ENCODE measurements around the gene NDUFB7. TPM values are rescaled to one million over a fixed set of nuclear protein-coding genes. Genes with fewer than 3 reads are reported as not detected.

NDUFB7 gene
- polyA plus RNA-seq, 6 donors from 2014 or later: 141 to 216 (median 170) TPM

- H3K9me3 Mint-ChIP-seq: peaks cover 0 to 5% (median 0%) of the 10 kb centered on the region in 7 donors
- no peak for ATAC-seq (ENCODE audit: low read depth in 2 of 2)
- peaks cover 10 to 15% of the 10 kb centered on the region in 2 donors for H3K36me3 Mint-ChIP-seq
- DNase-seq: no peak
- peak overlapping the region; percentile 58 to 99 (median 94) for H3K27ac Mint-ChIP-seq
- H3K4me1 Mint-ChIP-seq: peaks cover 40 to 70% (median 56%) of the 10 kb centered on the region in 3 donors
- H3K4me3 Mint-ChIP-seq: peak overlapping the region; percentile 43 to 96 (median 83)
- no peaks in the 10 kb centered on the region for H3K27me3 Mint-ChIP-seq
Observed at GRCh38 chr19:14519860-14520407, 51.9 kb downstream of the NDUFB7 start.

- Mint-ChIP-seq H3K4me1 (peaks cover 46 to 74% (median 62%) of the 10 kb centered on the region in 3 donors), H3K9me3 (peaks cover 0 to 5% (median 0%) of the 10 kb centered on the region in 7 donors)
Observed at GRCh38 chr19:14519245-14519859, 52.5 kb downstream of the NDUFB7 start.

GRCh38 chr19:14517840-14518505 lies 53.9 kb downstream of the NDUFB7 start, which contains the start of gene DNAJB1:
Gene DNAJB1, minus strand, starts transcription at chr19:14518397. Its CDS starts 48 bp downstream, at chr19:14518349.
- Mint-ChIP-seq H3K27me3 (no peaks in the 10 kb centered on the region), H3K4me1 (peaks cover 43 to 71% (median 63%) of the 10 kb centered on the region in 3 donors)

More at GRCh38 chr19:14519245-14519859, 52.5 kb downstream of the NDUFB7 start:
- H3K36me3 Mint-ChIP-seq: peaks cover 14 to 20% of the 10 kb centered on the region in 2 donors
- DNase-seq (no peak), ATAC-seq (ENCODE audit: low read depth in 2 of 2) (no peak)
- peak overlapping the region; percentile 81 to 96 (median 91) for H3K4me3 Mint-ChIP-seq
- H3K27me3 Mint-ChIP-seq: no peaks in the 10 kb centered on the region
- peak overlapping the region; percentile 92 to 99 (median 97) for H3K27ac Mint-ChIP-seq

GRCh38 chr19:14517446-14517839 lies 54.4 kb downstream of the NDUFB7 start:
- peaks cover 14 to 20% of the 10 kb centered on the region in 2 donors for H3K36me3 Mint-ChIP-seq
- no peak for DNase-seq
- peaks cover 37 to 65% (median 58%) of the 10 kb centered on the region in 3 donors for H3K4me1 Mint-ChIP-seq
- ATAC-seq (ENCODE audit: low read depth in 2 of 2): no peak
- no peaks in the 10 kb centered on the region for H3K27me3 Mint-ChIP-seq
- H3K9me3 Mint-ChIP-seq: peaks cover 0 to 2% (median 0%) of the 10 kb centered on the region in 7 donors
- H3K4me3 Mint-ChIP-seq: peak overlapping the region; percentile 85 to 98 (median 94)
- peak overlapping the region in 5 of 6 donors; percentile 81 to 93 (median 86) for H3K27ac Mint-ChIP-seq

More at GRCh38 chr19:14517840-14518505, 53.9 kb downstream of the NDUFB7 start, which contains the start of gene DNAJB1:
- peaks cover 0 to 5% (median 0%) of the 10 kb centered on the region in 7 donors for H3K9me3 Mint-ChIP-seq
- H3K27ac Mint-ChIP-seq: peak within 1 kb of the TSS; percentile 92 to 99 (median 98)
- peak within 1 kb of the TSS; percentile 90 to 98 (median 94) for H3K4me3 Mint-ChIP-seq
- peak; percentile 70 to 71 for ATAC-seq (ENCODE audit: low read depth in 2 of 2)
- DNase-seq: peak; percentile 75
- H3K36me3 Mint-ChIP-seq: peaks cover 14 to 20% of the 10 kb centered on the region in 2 donors

- H3K4me3 Mint-ChIP-seq: peak overlapping the region; percentile 85 to 97 (median 92)
- peaks cover 34 to 60% (median 52%) of the 10 kb centered on the region in 3 donors for H3K4me1 Mint-ChIP-seq
- no peak for ATAC-seq (ENCODE audit: low read depth in 2 of 2)
- no peaks in the 10 kb centered on the region for H3K27me3 Mint-ChIP-seq
- peak overlapping the region in 5 of 6 donors; percentile 81 to 93 (median 86) for H3K27ac Mint-ChIP-seq
- peaks cover 14 to 20% of the 10 kb centered on the region in 2 donors for H3K36me3 Mint-ChIP-seq
- H3K9me3 Mint-ChIP-seq: peaks cover 0 to 2% (median 0%) of the 10 kb centered on the region in 7 donors
- no peak for DNase-seq
Observed at GRCh38 chr19:14516746-14517438, 55.0 kb downstream of the NDUFB7 start.

Other genes starting within 250 kb of the NDUFB7 start
- gene ADGRE5, start 190.6 kb downstream of the NDUFB7 start, polyA plus RNA-seq (ENCODE audit: low read depth in 6 of 6): 10 to 100 TPM; 17.8 to 41.1 (median 31.9) TPM
- gene DDX39A, start 152.7 kb downstream of the NDUFB7 start, polyA plus RNA-seq (ENCODE audit: low read depth in 6 of 6): 100 to 1,000 TPM; 110 to 169 (median 132) TPM
- 10 to 100 TPM; 37.1 to 67.9 (median 48.0) TPM for gene PKN1, start 138.8 kb downstream of the NDUFB7 start, polyA plus RNA-seq (ENCODE audit: low read depth in 6 of 6)
- not detected for gene PTGER1, start 96.7 kb downstream of the NDUFB7 start, polyA plus RNA-seq (ENCODE audit: low read depth in 6 of 6)
- gene GIPC1, start 75.9 kb downstream of the NDUFB7 start, polyA plus RNA-seq (ENCODE audit: low read depth in 6 of 6): 10 to 100 TPM in 1 of 6 donors, 1 to 10 TPM in 5; 6.9 to 10.3 (median 7.5) TPM
- 100 to 1,000 TPM in 2 of 6 donors, 10 to 100 TPM in 4; 73.1 to 113 (median 75.9) TPM for gene DNAJB1, start 53.7 kb downstream of the NDUFB7 start, polyA plus RNA-seq (ENCODE audit: low read depth in 6 of 6)
- gene TECR, start 42.5 kb downstream of the NDUFB7 start, polyA plus RNA-seq (ENCODE audit: low read depth in 6 of 6): 100 to 1,000 TPM in 5 of 6 donors, 10 to 100 TPM in 1; 95.6 to 169 (median 116) TPM
- 100 to 1,000 TPM in 1 of 6 donors, 10 to 100 TPM in 5; 71.6 to 127 (median 93.6) TPM for gene CLEC17A, start 11.0 kb upstream of the NDUFB7 start, polyA plus RNA-seq (ENCODE audit: low read depth in 6 of 6)
- 1 to 10 TPM in 1 of 6 donors, under 1 TPM in 1, not detected in 4; 0.17 to 1.2 TPM for gene ADGRE3, start 102.8 kb upstream of the NDUFB7 start, polyA plus RNA-seq (ENCODE audit: low read depth in 6 of 6)
- 10 to 100 TPM in 4 of 6 donors, 1 to 10 TPM in 2; 8.6 to 18.1 (median 11.0) TPM for gene ZNF333, start 118.0 kb upstream of the NDUFB7 start, polyA plus RNA-seq (ENCODE audit: low read depth in 6 of 6)
- under 1 TPM in 3 of 6 donors, not detected in 3; 0.13 to 0.51 (median 0.35) TPM for gene ADGRE2, start 206.5 kb upstream of the NDUFB7 start, polyA plus RNA-seq (ENCODE audit: low read depth in 6 of 6)